NCI-H524 (cell line): ENCODE measurements around the gene KRTAP9-6.
"Not testable (repeated sequence)": the region's sequence is repeated elsewhere in the genome, so short reads cannot be mapped to it uniquely, and the experiment has no call there.

Experiments
- DNase-seq, 2 experiments: peaks; one replicate each; lab custom pipeline; 2025; lab: John Stamatoyannopoulos, UW

The KRTAP9-6 gene, protein sequence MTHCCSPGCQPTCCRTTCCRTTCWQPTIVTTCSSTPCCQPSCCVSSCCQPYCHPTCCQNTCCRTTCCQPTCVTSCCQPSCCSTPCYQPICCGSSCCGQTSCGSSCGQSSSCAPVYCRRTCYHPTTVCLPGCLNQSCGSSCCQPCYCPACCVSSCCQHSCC

DNA sequence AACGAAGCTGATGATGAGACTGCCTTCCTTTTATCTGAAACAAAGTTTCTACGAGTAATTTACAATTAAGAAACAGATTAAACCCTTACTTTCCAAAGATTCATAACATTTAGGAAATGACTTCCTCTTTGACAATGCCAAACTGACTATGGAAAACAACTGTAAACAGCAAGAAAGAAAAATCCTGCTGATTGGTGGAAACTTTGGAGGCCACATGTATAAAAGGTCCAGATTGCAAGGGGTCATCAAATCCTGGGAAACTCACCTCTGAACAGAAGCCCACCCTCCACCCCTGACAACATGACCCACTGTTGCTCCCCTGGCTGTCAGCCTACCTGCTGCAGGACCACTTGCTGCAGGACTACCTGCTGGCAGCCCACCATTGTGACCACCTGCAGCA is at the start of gene KRTAP9-6:
KRTAP9-6 (plus strand) TSS at position 301 of the 400 bp plus-strand sequence; CDS start at position 301, 0 bp downstream.
- DNase-seq = no peak

DNA sequence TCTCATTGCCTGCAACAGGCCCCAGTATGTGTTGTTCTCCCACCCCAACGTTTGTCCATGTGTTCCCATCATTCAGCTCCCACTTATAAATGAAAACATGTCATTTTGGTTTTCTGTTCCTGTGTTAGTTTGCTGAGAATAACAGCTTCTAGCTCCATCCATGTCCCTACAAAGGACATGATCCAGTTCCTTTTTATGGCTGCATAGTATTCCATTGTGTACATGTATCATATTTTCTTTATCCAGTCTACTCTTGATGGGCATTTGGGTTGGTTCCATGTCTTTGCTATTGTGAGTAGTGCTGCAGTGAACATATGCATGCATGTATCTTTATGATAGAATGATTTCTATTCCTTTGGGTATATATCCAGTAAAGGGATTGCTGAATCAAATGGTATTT is 49.5 kb upstream of the KRTAP9-6 start:
- no peak for DNase-seq

DNA sequence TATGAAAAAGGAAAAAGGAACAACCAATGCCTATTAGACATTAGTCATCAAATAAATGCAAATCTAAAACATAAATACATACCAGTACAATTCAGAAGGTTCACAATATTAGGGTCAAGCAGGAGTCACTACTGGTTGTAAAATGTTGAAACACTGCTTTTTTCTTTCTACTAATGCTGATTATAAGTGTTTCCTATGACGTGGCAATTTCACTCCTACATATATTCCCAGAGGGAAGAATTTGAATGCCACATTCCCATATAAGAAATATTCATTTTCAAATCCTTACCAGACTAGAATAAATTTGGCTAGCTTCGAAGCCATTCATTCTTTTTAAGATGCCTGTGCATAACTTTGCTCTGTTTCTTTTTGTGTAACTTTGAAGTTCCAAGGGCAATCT is 41.4 kb upstream of the KRTAP9-6 start:
- no peak for DNase-seq

DNA sequence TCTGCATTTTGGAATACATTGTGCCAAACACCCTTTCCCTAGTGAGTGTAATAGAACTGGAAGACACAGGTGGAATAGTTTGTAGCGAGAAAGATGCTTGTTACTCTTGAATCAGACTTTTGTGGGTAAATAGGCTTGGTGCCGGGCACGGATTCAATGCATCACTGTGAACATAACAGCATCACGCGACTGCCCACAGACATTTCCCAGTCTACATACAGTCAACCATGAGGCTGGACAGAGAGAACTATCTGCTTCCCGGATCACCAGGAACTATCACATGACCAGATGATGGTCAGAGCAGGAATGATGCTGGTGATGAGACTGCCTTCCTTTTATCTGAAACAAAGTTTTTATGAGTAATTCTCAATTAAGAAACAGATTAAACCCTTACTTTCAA is 39.1 kb upstream of the KRTAP9-6 start:
- DNase-seq = no peak

DNA sequence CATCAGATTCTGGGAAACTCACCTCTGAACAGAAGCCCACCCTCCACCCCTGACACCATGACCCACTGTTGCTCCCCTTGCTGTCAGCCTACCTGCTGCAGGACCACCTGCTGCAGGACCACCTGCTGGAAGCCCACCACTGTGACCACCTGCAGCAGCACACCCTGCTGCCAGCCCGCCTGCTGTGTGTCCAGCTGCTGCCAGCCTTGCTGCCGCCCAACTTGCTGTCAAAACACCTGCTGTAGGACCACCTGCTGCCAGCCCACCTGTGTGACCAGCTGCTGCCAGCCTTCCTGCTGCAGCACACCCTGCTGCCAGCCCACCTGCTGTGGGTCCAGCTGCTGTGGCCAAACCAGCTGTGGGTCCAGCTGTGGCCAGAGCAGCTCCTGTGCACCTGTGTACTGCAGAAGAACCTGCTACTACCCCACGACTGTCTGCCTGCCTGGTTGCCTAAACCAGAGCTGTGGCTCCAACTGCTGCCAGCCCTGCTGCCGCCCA is 38.5 kb upstream of the KRTAP9-6 start, which contains the start of gene KRTAP9-2:
KRTAP9-2 (plus strand) TSS at position 51 of the 498 bp plus-strand sequence; CDS start at position 58, 7 bp downstream.
- not testable (repeated sequence) for DNase-seq

DNA sequence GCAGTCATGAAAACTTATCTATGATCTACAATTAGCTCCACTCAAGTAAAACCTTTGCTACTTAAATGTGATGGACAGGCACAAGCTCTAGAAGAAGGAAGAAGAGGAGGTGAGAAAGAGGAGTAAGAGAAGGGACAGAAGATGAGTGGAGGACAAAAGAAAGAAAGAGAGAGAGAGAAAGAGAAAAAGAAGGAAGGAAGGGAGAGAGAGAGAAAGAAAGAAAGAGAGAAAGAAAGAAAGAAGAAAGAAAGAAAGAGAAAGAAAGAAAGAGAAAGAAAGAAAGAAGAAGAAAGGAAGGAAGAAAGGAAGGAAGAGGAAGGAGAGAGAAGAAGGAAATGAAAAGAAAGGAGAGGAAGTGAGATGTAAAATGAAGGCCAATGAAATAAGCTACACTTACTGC is 35.1 kb upstream of the KRTAP9-6 start:
- DNase-seq = no peak

DNA sequence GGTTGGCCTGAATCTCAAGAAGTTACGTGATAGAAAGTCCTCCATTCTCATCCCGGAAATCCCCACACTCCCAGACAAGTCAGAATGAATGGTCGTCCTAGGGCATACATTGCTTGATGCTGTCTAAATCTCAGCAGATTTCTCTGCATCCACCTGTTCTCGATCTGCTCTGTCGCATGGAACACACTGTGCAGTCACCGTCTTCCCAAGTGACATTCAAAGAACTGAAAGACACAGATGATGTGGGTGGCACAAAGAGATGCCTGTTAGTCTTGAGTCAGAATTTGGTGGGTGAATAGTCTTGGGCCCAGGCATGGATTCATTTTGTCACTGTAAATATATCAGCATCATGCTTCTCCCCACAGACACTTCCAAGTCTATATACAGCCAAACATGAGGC is 33.4 kb upstream of the KRTAP9-6 start:
- no peak for DNase-seq

DNA sequence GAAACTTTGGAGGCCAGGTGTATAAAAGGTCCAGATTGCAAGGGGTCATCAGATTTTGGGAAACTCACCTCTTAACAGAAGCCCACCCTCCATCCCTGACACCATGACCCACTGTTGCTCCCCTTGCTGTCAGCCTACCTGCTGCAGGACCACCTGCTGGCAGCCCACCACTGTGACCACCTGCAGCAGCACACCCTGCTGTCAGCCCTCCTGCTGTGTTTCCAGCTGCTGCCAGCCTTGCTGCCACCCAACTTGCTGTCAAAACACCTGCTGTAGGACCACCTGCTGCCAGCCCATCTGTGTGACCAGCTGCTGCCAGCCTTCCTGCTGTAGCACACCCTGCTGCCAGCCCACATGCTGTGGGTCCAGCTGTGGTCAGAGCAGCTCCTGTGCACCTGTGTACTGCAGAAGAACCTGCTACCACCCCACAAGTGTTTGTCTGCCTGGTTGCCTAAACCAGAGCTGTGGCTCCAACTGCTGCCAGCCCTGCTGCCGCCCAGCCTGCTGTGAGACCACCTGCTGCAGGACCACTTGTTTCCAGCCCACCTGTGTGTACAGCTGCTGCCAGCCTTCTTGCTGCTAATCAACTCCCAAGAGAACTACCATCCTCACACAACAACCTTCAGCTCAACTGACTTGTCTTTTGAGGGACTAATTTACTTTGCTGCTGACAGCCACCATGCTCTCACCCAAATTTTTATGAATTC is 32.6 kb upstream of the KRTAP9-6 start, which contains the start of gene KRTAP9-3:
KRTAP9-3 (plus strand) TSS at position 51 of the 707 bp plus-strand sequence; CDS start at position 104, 53 bp downstream.
- not testable (repeated sequence) for DNase-seq

DNA sequence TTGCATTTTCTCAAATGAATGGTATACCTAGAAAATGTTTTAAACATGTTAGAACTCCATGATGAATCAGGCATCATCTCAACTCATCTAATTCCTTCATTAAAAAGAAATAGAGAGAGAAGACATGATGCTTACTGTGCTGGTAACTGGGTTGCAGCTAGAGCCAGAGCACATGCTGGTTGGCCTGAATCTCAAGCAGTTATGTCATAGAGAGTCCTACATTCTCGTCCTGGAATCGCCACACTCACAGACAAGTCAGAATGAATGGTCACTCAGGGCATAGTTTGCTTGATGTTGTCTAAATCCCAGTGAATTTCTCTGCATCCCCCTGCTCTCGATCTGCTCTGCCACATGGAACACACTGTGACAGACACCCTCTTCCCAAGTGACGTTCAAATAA is 28.1 kb upstream of the KRTAP9-6 start:
- DNase-seq = not testable (repeated sequence)

DNA sequence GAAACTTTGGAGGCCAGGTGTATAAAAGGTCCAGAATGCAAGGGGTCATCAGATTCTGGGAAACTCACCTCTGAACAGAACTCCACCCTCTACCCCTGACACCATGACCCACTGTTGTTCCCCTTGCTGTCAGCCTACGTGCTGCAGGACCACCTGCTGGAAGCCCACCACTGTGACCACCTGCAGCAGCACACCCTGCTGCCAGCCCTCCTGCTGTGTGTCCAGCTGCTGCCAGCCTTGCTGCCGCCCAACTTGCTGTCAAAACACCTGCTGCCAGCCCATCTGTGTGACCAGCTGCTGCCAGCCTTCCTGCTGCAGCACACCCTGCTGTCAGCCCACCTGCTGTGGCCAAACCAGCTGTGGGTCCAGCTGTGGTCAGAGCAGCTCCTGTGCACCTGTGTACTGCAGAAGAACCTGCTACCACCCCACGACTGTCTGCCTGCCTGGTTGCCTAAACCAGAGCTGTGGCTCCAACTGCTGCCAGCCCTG is 27.2 kb upstream of the KRTAP9-6 start, which contains the start of gene KRTAP9-8:
KRTAP9-8 (plus strand) TSS at position 51 of the 489 bp plus-strand sequence; CDS start at position 104, 53 bp downstream.
- DNase-seq = not testable (repeated sequence)

DNA sequence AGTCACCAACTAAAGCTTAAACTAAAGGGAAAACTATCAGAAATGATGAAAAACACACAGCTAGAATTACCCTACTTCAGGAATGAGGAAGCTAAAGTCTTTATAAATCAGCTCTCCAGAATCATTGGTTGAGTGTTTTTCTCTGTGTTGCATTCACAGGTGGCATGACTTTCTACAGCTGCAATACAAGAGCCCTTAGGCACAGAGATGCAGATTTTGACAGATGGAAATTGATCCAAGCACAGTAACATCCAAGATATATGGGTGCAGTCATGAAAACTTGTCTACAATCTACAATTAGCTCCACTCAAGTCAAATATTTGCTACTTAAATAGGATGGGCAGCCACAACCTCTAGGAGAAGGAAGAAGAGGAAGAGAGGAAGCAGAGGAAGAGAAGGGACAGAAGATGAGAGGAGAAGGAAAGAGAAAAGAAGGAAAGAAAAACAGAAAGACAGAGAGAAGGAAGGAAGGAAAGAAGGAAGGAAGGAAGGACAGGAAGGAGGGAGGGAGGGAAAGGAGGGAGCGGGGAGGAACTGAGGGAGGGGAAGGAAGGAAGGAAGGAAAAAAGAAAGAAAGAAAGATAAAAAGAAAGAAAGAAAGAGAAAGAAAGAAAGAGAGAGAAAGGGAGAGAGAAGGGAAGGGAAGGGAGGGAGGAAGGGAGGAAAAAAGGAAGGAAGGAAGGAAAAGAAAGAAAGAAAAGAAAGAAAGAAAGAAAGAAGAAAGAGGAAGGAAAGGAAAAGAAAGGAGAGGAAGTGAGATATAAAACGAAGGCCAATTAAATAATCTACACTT is 18.0 kb upstream of the KRTAP9-6 start:
- DNase-seq = not testable (repeated sequence)

DNA sequence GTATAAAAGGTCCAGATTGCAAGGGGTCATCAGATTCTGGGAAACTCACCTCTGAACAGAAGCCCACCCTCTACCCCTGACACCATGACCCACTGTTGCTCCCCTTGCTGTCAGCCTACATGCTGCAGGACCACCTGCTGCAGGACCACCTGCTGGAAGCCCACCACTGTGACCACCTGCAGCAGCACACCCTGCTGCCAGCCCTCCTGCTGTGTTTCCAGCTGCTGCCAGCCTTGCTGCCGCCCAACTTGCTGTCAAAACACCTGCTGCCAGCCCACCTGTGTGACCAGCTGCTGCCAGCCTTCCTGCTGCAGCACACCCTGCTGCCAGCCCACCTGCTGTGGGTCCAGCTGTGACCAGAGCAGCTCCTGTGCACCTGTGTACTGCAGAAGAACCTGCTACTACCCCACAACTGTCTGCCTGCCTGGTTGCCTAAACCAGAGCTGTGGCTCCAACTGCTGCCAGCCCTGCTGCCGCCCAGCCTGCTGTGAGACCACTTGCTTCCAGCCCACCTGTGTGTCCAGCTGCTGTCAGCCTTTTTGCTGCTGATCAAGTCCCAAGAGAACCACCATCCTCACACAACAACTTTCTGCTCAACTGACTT is 15.4 kb upstream of the KRTAP9-6 start, which contains the start of gene KRTAP9-4:
KRTAP9-4 (plus strand) TSS at position 51 of the 604 bp plus-strand sequence; CDS start at position 85, 34 bp downstream.
- DNase-seq = not testable (repeated sequence)

DNA sequence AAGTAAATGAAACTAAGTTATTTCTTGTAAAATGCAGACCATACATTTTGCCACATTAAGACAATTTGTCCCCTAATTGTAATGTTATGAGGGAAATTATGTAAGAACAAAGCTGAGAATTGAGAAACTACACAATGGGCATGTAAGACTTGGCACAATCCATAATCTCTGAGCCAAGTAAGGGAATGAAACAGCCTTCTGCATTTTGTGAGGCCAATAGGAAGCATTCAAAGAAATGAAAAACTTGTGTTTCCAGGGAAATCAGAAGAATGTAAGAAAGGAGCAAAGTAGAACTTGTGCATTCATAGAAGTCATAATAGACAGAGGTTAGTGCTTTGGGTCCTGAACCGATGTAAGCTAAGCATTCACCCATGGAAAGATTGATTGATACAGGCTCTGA is 13.9 kb upstream of the KRTAP9-6 start:
- no peak for DNase-seq

DNA sequence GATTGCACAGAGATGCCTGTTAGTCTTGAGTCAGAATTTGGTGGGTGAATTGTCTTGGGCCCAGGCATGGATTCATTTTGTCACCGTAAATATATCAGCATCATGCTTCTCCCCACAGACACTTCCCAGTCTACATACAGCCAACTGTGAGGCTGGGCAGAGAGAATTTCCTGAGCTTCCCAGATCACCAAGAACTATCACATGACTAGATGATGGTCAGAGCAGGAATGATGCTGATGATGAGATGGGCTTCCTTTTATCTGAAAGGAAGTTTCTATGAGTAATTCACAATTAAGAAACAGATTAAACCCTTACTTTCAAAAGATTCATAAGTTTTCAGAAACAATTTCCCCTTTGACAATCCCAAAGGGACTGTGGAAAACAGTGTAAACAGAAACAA is 10.3 kb upstream of the KRTAP9-6 start:
- DNase-seq = no peak

DNA sequence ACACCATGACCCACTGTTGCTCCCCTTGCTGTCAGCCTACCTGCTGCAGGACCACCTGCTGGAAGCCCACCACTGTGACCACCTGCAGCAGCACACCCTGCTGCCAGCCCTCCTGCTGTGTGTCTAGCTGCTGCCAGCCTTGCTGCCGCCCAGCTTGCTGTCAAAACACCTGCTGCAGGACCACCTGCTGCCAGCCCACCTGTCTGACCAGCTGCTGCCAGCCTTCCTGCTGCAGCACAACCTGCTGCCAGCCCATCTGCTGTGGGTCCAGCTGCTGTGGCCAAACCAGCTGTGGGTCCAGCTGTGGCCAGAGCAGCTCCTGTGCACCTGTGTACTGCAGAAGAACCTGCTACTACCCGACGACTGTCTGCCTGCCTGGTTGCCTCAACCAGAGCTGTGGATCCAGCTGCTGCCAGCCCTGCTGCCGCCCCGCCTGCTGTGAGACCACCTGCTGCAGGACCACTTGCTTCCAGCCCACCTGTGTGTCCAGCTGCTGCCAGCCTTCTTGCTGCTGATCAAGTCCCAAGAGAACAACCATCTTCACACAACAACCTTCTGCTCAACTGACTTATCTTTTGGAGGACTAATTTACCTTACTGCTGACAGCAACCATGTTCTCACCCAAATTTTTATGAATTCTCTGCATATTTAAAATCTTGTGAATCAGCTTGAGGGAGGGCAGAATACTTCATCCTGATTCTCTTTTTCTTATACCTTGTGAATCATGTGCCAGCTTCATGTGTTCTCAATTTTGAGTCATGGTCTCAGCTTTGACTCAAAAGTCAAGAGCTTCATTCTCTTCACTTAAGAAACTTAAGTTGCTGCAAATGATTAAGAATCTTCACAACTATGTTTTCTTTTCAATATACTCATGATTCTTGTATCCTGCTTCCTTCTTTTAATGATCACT is 9.5 kb upstream of the KRTAP9-6 start, which contains the start of gene KRTAP9-9:
KRTAP9-9 (plus strand) TSS at position 4 of the 910 bp plus-strand sequence.
- not testable (repeated sequence) for DNase-seq

DNA sequence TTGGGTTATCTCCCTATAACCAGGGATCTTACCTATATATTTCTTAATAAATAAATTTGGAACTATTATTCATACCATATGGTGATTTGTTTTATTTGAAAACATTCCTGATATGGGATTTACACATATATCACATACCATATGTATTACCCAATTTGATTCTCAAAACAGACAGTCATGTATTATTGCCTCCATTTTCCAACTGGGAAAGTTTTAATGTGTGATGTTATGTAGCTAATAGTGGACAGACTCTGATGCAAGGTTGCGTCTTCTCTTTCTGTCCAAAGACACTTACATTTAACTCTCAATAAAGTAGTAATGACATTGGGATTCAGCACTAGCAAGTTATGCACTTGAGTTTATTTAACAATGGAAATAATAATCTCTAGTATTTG is 8.9 kb upstream of the KRTAP9-6 start:
- no peak for DNase-seq

DNA sequence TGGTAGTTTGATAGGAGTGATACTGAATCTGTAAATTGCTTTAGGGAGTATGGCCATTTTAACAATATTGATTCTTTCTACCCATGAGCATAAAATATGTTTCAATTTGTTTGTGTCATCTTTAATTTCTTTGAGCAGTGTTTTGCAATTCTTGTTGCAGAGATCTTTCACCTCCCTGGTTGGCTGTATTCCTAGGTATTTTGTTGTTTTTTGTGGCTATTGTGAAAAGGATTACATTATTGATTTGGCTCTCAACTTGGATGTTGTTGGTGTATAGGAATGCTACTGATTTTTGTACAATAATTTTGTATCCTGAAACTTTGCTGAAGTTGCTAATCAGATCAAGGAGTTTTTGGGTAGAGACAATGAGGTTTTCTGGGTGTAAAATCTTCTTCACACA is 6.8 kb upstream of the KRTAP9-6 start:
- no peak for DNase-seq

DNA sequence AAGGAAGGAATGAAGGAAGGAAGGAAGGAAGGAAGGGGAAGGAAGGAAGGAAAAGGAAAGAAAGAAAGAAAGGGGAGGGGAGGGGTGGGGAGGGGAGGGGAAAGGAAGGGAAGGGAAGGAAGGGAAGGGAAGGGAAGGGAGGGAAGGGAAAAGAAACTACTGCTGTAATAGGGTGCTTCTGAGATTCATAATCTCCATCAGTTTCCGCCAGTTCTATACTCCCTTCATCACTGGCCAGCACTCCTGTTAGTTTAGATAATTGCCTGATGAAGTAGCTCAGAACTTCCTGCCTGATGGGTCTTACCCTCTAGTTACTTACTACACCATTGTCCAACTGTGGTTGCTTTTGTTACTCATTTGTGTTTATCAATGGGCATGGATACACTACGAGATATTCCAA is 2.0 kb upstream of the KRTAP9-6 start:
- no peak for DNase-seq

DNA sequence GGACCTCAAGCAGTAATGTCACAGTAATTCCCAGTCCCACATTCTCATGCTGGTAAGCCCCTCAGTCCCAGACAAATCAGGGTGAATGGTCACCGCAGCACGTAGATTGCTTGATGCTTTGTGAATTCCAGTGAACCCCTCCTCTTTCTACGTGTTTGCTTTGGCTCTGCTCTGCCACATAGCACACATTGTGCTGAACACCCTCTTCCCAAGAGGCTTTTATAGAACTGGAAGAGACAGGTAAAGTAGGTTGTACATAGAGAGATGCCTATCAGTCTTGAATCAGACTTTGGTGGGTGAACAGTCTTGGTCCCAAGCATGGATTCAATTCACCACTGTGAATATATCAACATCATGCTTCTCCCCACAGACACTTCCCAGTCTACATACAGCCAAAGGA is 579 bp upstream of the KRTAP9-6 start:
- no peak for DNase-seq

DNA sequence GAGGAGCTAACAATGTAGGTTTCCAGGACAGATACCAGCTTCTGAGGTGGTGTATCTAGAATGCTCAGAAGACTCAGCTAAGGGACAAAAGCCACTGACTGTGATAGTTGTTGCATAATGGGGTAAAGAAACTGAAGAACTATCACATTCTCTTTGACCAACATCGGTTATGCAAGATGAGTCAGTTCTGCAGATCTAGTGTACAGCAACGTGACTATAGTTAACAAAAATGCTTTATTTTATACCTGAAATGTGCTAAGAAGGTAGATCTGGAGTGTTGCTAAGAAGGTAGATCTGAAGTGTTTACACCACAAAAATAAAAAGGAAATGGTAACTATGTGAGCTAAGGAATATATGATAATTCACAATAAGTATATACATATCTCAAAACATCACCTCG is 2.5 kb downstream of the KRTAP9-6 start:
- DNase-seq = no peak
